Measurements from ENCODE around the gene ZMYM4.

DNA sequence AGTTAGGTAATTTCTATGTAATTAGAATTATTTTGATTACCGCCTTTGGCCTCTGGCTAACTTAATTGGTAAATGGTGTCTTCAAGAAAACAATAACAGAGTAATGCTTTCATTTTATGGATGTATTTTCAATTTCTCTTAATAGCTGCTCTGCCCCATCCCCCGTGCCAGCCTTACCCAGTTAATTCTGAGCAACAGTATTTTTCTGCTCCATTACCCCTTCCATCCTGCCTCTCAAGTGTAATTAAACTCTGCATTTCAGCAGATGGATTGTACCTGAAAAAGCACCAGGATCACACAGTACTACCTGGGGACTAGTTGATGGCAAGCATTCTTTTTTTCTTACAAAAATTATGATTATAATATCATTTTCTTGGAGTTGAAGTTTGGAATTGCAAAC lies 184.5 kb downstream of the ZMYM4 start:
- TF ChIP-seq, protein P1, sequence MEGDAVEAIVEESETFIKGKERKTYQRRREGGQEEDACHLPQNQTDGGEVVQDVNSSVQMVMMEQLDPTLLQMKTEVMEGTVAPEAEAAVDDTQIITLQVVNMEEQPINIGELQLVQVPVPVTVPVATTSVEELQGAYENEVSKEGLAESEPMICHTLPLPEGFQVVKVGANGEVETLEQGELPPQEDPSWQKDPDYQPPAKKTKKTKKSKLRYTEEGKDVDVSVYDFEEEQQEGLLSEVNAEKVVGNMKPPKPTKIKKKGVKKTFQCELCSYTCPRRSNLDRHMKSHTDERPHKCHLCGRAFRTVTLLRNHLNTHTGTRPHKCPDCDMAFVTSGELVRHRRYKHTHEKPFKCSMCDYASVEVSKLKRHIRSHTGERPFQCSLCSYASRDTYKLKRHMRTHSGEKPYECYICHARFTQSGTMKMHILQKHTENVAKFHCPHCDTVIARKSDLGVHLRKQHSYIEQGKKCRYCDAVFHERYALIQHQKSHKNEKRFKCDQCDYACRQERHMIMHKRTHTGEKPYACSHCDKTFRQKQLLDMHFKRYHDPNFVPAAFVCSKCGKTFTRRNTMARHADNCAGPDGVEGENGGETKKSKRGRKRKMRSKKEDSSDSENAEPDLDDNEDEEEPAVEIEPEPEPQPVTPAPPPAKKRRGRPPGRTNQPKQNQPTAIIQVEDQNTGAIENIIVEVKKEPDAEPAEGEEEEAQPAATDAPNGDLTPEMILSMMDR (conservative IDR thresholded peaks at IDR 0.05; ENCODE audit: low read length) = no peak
- TF ChIP-seq EZH2phosphoT487 (IDR thresholded peaks at IDR 0.05; ENCODE audit: borderline replicate concordance, low read depth, low read length) = no peak

Data from OCI-LY7 (cell line).